Transverse colon (tissue), 4 donors: ENCODE data around the gene TST.

Experiments used
- POLR2A ChIP-seq: fragments of 450-650 bp; IDR thresholded peaks from one replicate; pipeline ENCODE4 v1.6.1; 2016; ENCODE audit warnings: antibody characterized with exemption, mild to moderate bottlenecking, moderate library complexity
- POLR2AphosphoS5 ChIP-seq, 3 donors: sonication (generic); formaldehyde crosslinking; IDR thresholded peaks; one replicate each; pipeline ENCODE4 v1.6.1; 2016; ENCODE audit warnings: antibody characterized with exemption in 3 of 3
- TF ChIP-seq, protein P1 (sequence below), 5 experiments: fragments of 200-600 bp in 3 of 5; fragments of 450-650 bp in 2 of 5; sonication (generic) in 3 of 5; IDR thresholded peaks; 1 replicate in 2 of 5; 2 replicates in 3 of 5; pipeline ENCODE4 v1.5.1; 2016 to 2017; ENCODE audit warnings: antibody characterized with exemption in 5 of 5, inconsistent platforms in 3 of 5, mild to moderate bottlenecking in 2 of 5, moderate library complexity in 1 of 5

DNA sequence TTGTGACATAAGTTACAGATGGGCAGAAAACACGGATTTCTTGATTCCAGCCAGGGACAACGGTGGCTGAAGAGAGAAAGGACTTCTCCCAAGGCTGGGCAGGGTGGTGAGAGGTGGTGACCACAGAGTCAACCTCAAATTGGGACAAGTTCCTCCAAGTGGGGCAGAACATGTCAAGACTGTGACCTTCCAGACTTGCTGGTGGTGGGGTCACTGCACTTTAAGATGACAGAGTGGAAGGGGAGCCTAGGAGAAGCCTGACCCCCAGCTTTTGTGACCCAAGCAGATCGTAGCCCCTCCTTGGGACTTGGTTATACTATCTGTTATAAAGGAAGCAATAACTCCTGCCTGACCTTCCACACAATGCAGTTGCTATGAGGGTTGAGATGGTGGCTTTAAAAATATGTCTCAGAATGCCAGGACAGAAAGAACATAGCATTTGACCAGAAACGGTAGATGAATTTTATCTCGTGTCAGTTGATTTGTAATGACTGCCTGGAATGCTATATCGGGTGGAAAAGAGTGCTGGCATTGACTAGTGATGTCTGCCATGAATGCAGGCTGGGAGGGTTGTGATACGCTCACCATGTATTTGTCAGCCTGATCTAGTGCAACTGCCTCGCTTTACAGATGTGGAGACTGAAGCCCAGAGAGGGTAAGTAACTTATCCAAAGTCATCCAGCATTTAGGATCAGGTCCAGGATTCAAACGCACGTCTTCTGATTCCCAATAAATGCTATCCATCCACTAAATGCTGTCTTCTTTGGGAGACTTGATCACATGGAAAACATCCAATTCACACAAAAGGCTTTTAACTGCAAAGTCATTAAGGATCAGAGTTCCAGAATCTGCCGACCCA lies 18.3 kb downstream of the TST start:
- TF ChIP-seq, protein P1, sequence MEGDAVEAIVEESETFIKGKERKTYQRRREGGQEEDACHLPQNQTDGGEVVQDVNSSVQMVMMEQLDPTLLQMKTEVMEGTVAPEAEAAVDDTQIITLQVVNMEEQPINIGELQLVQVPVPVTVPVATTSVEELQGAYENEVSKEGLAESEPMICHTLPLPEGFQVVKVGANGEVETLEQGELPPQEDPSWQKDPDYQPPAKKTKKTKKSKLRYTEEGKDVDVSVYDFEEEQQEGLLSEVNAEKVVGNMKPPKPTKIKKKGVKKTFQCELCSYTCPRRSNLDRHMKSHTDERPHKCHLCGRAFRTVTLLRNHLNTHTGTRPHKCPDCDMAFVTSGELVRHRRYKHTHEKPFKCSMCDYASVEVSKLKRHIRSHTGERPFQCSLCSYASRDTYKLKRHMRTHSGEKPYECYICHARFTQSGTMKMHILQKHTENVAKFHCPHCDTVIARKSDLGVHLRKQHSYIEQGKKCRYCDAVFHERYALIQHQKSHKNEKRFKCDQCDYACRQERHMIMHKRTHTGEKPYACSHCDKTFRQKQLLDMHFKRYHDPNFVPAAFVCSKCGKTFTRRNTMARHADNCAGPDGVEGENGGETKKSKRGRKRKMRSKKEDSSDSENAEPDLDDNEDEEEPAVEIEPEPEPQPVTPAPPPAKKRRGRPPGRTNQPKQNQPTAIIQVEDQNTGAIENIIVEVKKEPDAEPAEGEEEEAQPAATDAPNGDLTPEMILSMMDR (IDR thresholded peaks at IDR 0.05) = no peak
- TF ChIP-seq POLR2A (no peak), POLR2AphosphoS5 (IDR thresholded peaks at IDR 0.05) (no peak)
